NCI-H146 (cell line): ENCODE results near the gene NEK10.
"Not testable (repeated sequence)": the region's sequence is repeated elsewhere in the genome, so short reads cannot be mapped to it uniquely, and the experiment has no call there.

Experiments
- DNase-seq: peaks from one replicate; lab custom pipeline; 2025; lab: John Stamatoyannopoulos, UW

NEK10 gene

GRCh38 chr3:27352047-27352446, 17.1 kb downstream of the NEK10 start:
- no peak for DNase-seq

- no peak for DNase-seq
Measured at GRCh38 chr3:27349832-27350231, 19.4 kb downstream of the NEK10 start.

- no peak for DNase-seq
Measured at GRCh38 chr3:27345959-27346865, 23.0 kb downstream of the NEK10 start.

GRCh38 chr3:27345493-27345892, 23.7 kb downstream of the NEK10 start:
- DNase-seq: no peak

GRCh38 chr3:27345045-27345444, 24.1 kb downstream of the NEK10 start:
- no peak for DNase-seq

GRCh38 chr3:27344192-27344591, 25.0 kb downstream of the NEK10 start:
- no peak for DNase-seq

- no peak for DNase-seq
Measured at GRCh38 chr3:27342267-27342666, 26.9 kb downstream of the NEK10 start.

GRCh38 chr3:27340534-27340933, 28.6 kb downstream of the NEK10 start:
- DNase-seq: no peak

GRCh38 chr3:27335571-27335970, 33.6 kb downstream of the NEK10 start:
- no peak for DNase-seq

GRCh38 chr3:27333843-27334242, 35.3 kb downstream of the NEK10 start:
- no peak for DNase-seq

GRCh38 chr3:27328982-27329762, 40.0 kb downstream of the NEK10 start:
- DNase-seq: not testable (repeated sequence)

GRCh38 chr3:27326629-27327545, 42.3 kb downstream of the NEK10 start:
- DNase-seq: no peak

- no peak for DNase-seq
Measured at GRCh38 chr3:27326202-27326601, 43.0 kb downstream of the NEK10 start.

- DNase-seq: no peak
Measured at GRCh38 chr3:27325419-27325818, 43.8 kb downstream of the NEK10 start.

- no peak for DNase-seq
Measured at GRCh38 chr3:27324686-27325085, 44.5 kb downstream of the NEK10 start.

- DNase-seq: no peak
Measured at GRCh38 chr3:27323087-27323570, 46.1 kb downstream of the NEK10 start.

GRCh38 chr3:27322634-27323033, 46.5 kb downstream of the NEK10 start:
- DNase-seq: no peak

- no peak for DNase-seq
Measured at GRCh38 chr3:27319847-27320526, 49.2 kb downstream of the NEK10 start.

- DNase-seq: no peak
Measured at GRCh38 chr3:27319304-27319703, 49.9 kb downstream of the NEK10 start.

- DNase-seq: no peak
Measured at GRCh38 chr3:27317096-27317495, 52.1 kb downstream of the NEK10 start.

- DNase-seq: no peak
Measured at GRCh38 chr3:27315003-27315402, 54.2 kb downstream of the NEK10 start.
